ENCODE data around the gene HLA-B. TPM values are rescaled to one million over a fixed set of nuclear protein-coding genes. Genes with fewer than 3 reads are reported as not detected.

Gene HLA-B
- total and polyA plus RNA-seq, 4 donors, result 341 to 864 (median 417) TPM

DNA sequence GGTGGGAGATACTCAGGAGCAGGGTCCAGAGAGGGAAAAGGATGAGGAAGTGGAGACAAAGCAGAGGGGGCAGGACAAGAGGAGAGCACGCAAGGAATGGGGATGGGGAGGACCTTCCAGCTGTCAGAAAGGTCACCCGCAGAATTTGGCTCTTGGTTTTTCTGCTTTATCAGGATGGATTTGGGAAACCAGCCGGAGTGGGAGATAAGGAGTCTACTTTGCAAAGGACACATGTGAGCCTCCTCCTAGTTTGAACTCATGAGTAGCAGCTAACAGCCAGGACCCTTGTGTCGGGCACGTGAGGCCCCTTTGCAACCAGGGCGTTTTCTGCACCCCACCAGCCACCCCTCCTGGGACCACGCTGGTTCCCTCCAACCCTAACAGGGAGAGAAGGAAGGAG lies 38.9 kb upstream of the HLA-B start:
- H3K4me3 ChIP-seq (ENCODE audit: low read depth in 1 of 3, low read length in 3 of 3), result no peak overlapping the region
- no peaks in the 10 kb centered on the region for H3K9me3 ChIP-seq (ENCODE audit: control insufficient read depth in 4 of 4, low read length in 3 of 4)
- peaks cover 0 to 4% (median 0%) of the 10 kb centered on the region in 4 donors for H3K36me3 ChIP-seq (ENCODE audit: control insufficient read depth in 4 of 4, insufficient read depth in 3 of 4, low read depth in 1 of 4, low read length in 3 of 4)
- peaks cover 0 to 9% (median 7%) of the 10 kb centered on the region in 4 donors for H3K4me1 ChIP-seq (ENCODE audit: control insufficient read depth in 4 of 4, insufficient read depth in 4 of 4, low read length in 3 of 4)
- H3K27ac ChIP-seq (ENCODE audit: low read depth in 1 of 2, low read length in 2 of 2), result no peak overlapping the region
- DNase-seq (ENCODE audit: low spot score), result no peak
- no peaks in the 10 kb centered on the region for H3K27me3 ChIP-seq (ENCODE audit: control insufficient read depth in 4 of 4, insufficient read depth in 4 of 4, low read length in 3 of 4)
- H3K9ac ChIP-seq (ENCODE audit: low read depth in 1 of 2, low read length in 2 of 2), result no peak overlapping the region
- 86% methylated on average over 7 of the region's 7 CpGs for WGBS
- TF ChIP-seq EGR1 (IDR thresholded peaks at IDR 0.05; ENCODE audit: low read depth in 2 of 2) (no peak), FOXA2 (IDR thresholded peaks at IDR 0.05) (no peak), HNF4G (IDR thresholded peaks at IDR 0.05) (no peak), FOXA1 (IDR thresholded peaks at IDR 0.05) (no peak), MAX (IDR thresholded peaks at IDR 0.05) (no peak), SP1 (IDR thresholded peaks at IDR 0.05) (no peak), TAF1 (conservative IDR thresholded peaks at IDR 0.05) (no peak), GABPA (IDR thresholded peaks at IDR 0.05 in 1 of 2, conservative IDR thresholded peaks at IDR 0.05 in 1 of 2) (no peak), YY1 (IDR thresholded peaks at IDR 0.05) (no peak)
- TF ChIP-seq, protein P1, sequence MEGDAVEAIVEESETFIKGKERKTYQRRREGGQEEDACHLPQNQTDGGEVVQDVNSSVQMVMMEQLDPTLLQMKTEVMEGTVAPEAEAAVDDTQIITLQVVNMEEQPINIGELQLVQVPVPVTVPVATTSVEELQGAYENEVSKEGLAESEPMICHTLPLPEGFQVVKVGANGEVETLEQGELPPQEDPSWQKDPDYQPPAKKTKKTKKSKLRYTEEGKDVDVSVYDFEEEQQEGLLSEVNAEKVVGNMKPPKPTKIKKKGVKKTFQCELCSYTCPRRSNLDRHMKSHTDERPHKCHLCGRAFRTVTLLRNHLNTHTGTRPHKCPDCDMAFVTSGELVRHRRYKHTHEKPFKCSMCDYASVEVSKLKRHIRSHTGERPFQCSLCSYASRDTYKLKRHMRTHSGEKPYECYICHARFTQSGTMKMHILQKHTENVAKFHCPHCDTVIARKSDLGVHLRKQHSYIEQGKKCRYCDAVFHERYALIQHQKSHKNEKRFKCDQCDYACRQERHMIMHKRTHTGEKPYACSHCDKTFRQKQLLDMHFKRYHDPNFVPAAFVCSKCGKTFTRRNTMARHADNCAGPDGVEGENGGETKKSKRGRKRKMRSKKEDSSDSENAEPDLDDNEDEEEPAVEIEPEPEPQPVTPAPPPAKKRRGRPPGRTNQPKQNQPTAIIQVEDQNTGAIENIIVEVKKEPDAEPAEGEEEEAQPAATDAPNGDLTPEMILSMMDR (IDR thresholded peaks at IDR 0.05; ENCODE audit: low read depth, low read length, missing input control), result no peak
- TF ChIP-seq, protein P2, sequence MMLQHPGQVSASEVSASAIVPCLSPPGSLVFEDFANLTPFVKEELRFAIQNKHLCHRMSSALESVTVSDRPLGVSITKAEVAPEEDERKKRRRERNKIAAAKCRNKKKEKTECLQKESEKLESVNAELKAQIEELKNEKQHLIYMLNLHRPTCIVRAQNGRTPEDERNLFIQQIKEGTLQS (IDR thresholded peaks at IDR 0.05), result no peak

- Histone ChIP-seq H3K27me3 (ENCODE audit: control insufficient read depth in 4 of 4, insufficient read depth in 4 of 4, low read length in 3 of 4) (no peaks in the 10 kb centered on the region), H3K36me3 (ENCODE audit: control insufficient read depth in 4 of 4, insufficient read depth in 3 of 4, low read depth in 1 of 4, low read length in 3 of 4) (peaks cover 0 to 4% (median 0%) of the 10 kb centered on the region in 4 donors), H3K9ac (ENCODE audit: low read depth in 1 of 2, low read length in 2 of 2) (no peak overlapping the region), H3K27ac (ENCODE audit: low read depth in 1 of 2, low read length in 2 of 2) (no peak overlapping the region), H3K4me1 (ENCODE audit: control insufficient read depth in 4 of 4, insufficient read depth in 4 of 4, low read length in 3 of 4) (peaks cover 0 to 8% (median 7%) of the 10 kb centered on the region in 4 donors), H3K9me3 (ENCODE audit: control insufficient read depth in 4 of 4, low read length in 3 of 4) (no peaks in the 10 kb centered on the region), H3K4me3 (ENCODE audit: low read depth in 1 of 3, low read length in 3 of 3) (no peak overlapping the region)
- TF ChIP-seq, protein P3, sequence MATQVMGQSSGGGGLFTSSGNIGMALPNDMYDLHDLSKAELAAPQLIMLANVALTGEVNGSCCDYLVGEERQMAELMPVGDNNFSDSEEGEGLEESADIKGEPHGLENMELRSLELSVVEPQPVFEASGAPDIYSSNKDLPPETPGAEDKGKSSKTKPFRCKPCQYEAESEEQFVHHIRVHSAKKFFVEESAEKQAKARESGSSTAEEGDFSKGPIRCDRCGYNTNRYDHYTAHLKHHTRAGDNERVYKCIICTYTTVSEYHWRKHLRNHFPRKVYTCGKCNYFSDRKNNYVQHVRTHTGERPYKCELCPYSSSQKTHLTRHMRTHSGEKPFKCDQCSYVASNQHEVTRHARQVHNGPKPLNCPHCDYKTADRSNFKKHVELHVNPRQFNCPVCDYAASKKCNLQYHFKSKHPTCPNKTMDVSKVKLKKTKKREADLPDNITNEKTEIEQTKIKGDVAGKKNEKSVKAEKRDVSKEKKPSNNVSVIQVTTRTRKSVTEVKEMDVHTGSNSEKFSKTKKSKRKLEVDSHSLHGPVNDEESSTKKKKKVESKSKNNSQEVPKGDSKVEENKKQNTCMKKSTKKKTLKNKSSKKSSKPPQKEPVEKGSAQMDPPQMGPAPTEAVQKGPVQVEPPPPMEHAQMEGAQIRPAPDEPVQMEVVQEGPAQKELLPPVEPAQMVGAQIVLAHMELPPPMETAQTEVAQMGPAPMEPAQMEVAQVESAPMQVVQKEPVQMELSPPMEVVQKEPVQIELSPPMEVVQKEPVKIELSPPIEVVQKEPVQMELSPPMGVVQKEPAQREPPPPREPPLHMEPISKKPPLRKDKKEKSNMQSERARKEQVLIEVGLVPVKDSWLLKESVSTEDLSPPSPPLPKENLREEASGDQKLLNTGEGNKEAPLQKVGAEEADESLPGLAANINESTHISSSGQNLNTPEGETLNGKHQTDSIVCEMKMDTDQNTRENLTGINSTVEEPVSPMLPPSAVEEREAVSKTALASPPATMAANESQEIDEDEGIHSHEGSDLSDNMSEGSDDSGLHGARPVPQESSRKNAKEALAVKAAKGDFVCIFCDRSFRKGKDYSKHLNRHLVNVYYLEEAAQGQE (IDR thresholded peaks at IDR 0.05), result no peak
- TF ChIP-seq RAD21 (IDR thresholded peaks at IDR 0.05) (no peak), HNF4A (conservative IDR thresholded peaks at IDR 0.05) (no peak), EGR1 (IDR thresholded peaks at IDR 0.05; ENCODE audit: low read depth in 2 of 2) (no peak), GABPA (IDR thresholded peaks at IDR 0.05 in 1 of 2, conservative IDR thresholded peaks at IDR 0.05 in 1 of 2) (no peak), HNF4G (IDR thresholded peaks at IDR 0.05) (no peak)
- DNase-seq (ENCODE audit: low spot score), result no peak
- 72% methylated on average over 4 of the region's 4 CpGs for WGBS
Measured at GRCh38 chr6:31394381-31394780, 37.4 kb upstream of the HLA-B start.

All from liver (tissue), 9 donors.